DOHH2 (cell line): ENCODE measurements around the gene AFG1L.
"Not testable (repeated sequence)": the region's sequence is repeated elsewhere in the genome, so short reads cannot be mapped to it uniquely, and the experiment has no call there.

Source experiments
- H3F3A ChIP-seq: fragments of 200-600 bp; sonication (generic), shearing (Covaris generic); 2 replicates; pipeline ENCODE4 v1.6.0; 2016; ENCODE audit warnings: antibody characterized with exemption, mild to moderate bottlenecking; ENCODE audit not compliant: control insufficient read depth, insufficient read depth
- H3K27ac ChIP-seq: fragments of 200-600 bp; sonication (generic); 2 replicates; pipeline ENCODE4 v1.5.1; 2014; ENCODE audit warnings: low read depth, mild to moderate bottlenecking, low read length, moderate library complexity
- H3K27me3 ChIP-seq: fragments of 200-600 bp; sonication (generic); 2 replicates; pipeline ENCODE4 v1.6.1; 2014; ENCODE audit warnings: mild to moderate bottlenecking, low read length, mixed read lengths; ENCODE audit not compliant: control insufficient read depth
- H3K36me3 ChIP-seq: fragments of 200-600 bp; sonication (generic); 2 replicates; pipeline ENCODE4 v1.6.1; 2014; ENCODE audit warnings: mild to moderate bottlenecking, low read length, moderate library complexity, mixed read lengths; ENCODE audit not compliant: control insufficient read depth
- H3K4me1 ChIP-seq: fragments of 200-600 bp; sonication (generic); 2 replicates; pipeline ENCODE4 v1.6.1; 2014; ENCODE audit warnings: mild to moderate bottlenecking, low read length, mixed read lengths; ENCODE audit not compliant: control insufficient read depth
- H3K4me2 ChIP-seq: fragments of 200-600 bp; sonication (generic); 2 replicates; pipeline ENCODE4 v1.6.0; 2014; ENCODE audit warnings: mild to moderate bottlenecking, low read length, moderate library complexity
- H3K4me3 ChIP-seq: fragments of 200-600 bp; sonication (generic); 2 replicates; pipeline ENCODE4 v1.5.1; 2014; ENCODE audit warnings: mild to moderate bottlenecking, low read length, mixed read lengths
- H3K79me2 ChIP-seq: fragments of 200-600 bp; sonication (generic); 2 replicates; pipeline ENCODE4 v1.6.1; 2014; ENCODE audit warnings: mild to moderate bottlenecking, low read length, mixed read lengths; ENCODE audit not compliant: control insufficient read depth
- H3K9me2 ChIP-seq: fragments of 200-600 bp; sonication (generic); replicated peaks from 2 replicates; pipeline ENCODE4 v1.6.1; 2014; ENCODE audit warnings: mild to moderate bottlenecking, low read length, mixed read lengths; ENCODE audit not compliant: control insufficient read depth
- H3K9me3 ChIP-seq: fragments of 200-600 bp; sonication (generic); 2 replicates; pipeline ENCODE4 v1.6.1; 2014; ENCODE audit warnings: antibody characterized with exemption, low read length, mixed read lengths; ENCODE audit not compliant: control insufficient read depth, insufficient read depth
- H4K20me1 ChIP-seq: fragments of 200-600 bp; sonication (generic); 2 replicates; pipeline ENCODE4 v1.6.0; 2014; ENCODE audit warnings: low read depth, mild to moderate bottlenecking, antibody characterized with exemption, low read length, moderate library complexity; ENCODE audit not compliant: control insufficient read depth, insufficient read depth
- EZH2phosphoT487 ChIP-seq: fragments of 200-600 bp; sonication (generic); IDR thresholded peaks from 2 replicates; pipeline ENCODE4 v1.6.1; 2017; ENCODE audit warnings: borderline replicate concordance, mild to moderate bottlenecking, antibody characterized with exemption, low read length, moderate library complexity, mixed read lengths
- TF ChIP-seq, protein P1 (sequence below): fragments of 200-600 bp; sonication (generic); IDR thresholded peaks from one replicate; pipeline ENCODE4 v1.5.1; 2014; ENCODE audit warnings: antibody characterized with exemption, mild to moderate bottlenecking, low read depth, low read length; ENCODE audit not compliant: poor library complexity, severe bottlenecking

The AFG1L gene

DNA sequence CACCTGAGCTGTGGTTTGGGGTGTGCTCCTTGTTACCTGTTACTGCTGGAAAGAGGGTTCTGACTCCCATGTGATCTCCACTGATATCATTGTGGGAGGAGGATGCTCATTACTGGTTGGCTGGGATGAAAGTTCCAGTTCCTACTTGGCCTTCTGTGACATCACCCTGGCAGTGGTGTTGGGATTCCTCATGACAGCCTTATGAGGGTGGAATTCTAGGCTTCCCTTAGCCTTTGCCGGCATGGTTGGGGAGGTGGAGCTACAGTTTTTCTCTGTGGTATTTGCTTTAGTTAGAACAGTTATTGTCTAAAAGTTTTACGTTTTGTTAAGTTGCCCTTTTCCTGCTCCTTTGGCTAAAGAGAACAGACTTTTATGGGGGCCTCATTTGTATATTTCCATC lies 112.1 kb downstream of the AFG1L start:
- Histone ChIP-seq H3F3A (no peaks in the 10 kb centered on the region), H3K9me3 (no peaks in the 10 kb centered on the region), H3K4me3 (no peak overlapping the region), H3K27ac (no peak overlapping the region), H3K36me3 (no peaks in the 10 kb centered on the region), H3K4me2 (no peak overlapping the region), H3K27me3 (no peaks in the 10 kb centered on the region), H3K79me2 (no peaks in the 10 kb centered on the region), H4K20me1 (no peaks in the 10 kb centered on the region), H3K9me2 (no peaks in the 10 kb centered on the region), H3K4me1 (peaks cover 4% of the 10 kb centered on the region)
- TF ChIP-seq, protein P1, sequence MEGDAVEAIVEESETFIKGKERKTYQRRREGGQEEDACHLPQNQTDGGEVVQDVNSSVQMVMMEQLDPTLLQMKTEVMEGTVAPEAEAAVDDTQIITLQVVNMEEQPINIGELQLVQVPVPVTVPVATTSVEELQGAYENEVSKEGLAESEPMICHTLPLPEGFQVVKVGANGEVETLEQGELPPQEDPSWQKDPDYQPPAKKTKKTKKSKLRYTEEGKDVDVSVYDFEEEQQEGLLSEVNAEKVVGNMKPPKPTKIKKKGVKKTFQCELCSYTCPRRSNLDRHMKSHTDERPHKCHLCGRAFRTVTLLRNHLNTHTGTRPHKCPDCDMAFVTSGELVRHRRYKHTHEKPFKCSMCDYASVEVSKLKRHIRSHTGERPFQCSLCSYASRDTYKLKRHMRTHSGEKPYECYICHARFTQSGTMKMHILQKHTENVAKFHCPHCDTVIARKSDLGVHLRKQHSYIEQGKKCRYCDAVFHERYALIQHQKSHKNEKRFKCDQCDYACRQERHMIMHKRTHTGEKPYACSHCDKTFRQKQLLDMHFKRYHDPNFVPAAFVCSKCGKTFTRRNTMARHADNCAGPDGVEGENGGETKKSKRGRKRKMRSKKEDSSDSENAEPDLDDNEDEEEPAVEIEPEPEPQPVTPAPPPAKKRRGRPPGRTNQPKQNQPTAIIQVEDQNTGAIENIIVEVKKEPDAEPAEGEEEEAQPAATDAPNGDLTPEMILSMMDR: no peak
- no peak for TF ChIP-seq EZH2phosphoT487

DNA sequence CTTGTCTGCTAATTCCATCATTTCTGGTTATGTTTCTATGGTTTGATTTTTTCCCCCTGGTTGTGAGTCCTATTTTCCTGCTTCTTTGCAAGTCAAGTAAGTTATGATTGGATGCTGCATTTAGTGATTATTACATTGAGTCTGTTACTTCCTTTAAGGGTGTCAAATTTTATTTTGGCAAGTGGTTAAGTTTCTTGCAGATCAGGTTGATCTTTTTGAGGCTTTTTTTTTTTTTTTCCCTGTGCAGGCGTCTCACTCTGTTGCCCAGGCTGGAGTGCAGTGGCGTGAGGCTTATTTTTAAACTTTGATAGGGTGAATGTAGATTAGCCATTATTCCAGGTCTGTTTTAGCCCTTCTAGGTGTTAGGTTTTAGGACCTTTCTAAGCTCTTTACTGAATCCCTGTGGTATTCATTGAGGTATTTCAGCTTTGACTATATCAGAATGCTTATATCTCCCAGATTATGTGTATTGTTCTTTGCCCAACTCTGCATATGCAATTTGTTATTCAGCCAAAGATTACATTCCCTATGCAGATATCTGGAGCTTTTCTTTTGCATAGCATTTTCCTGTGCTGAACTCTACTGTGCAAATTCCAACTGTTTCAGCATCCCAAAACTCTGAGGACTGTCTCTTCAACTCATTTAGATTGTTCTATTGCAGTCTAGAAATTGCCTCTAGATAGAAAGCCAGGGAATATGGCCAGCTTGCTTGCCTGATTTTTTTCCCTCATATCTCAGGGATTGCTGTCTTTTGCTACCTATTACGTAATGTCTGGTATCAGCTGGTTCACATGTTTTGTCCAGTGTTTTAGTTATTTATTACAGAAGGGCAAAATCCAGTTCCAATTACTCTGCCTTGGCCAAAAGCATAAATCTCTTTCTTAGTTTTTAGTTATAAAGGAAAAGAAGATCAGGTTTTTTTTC lies 113.3 kb downstream of the AFG1L start:
- Histone ChIP-seq H3K36me3 (no peaks in the 10 kb centered on the region), H3K9me3 (no peaks in the 10 kb centered on the region), H3K9me2 (no peaks in the 10 kb centered on the region), H4K20me1 (no peaks in the 10 kb centered on the region), H3K27me3 (no peaks in the 10 kb centered on the region), H3K27ac (no peak overlapping the region), H3F3A (no peaks in the 10 kb centered on the region), H3K4me3 (no peak overlapping the region), H3K79me2 (no peaks in the 10 kb centered on the region), H3K4me1 (peaks cover 4% of the 10 kb centered on the region), H3K4me2 (no peak overlapping the region)
- TF ChIP-seq, protein P1: no peak
- no peak for TF ChIP-seq EZH2phosphoT487

DNA sequence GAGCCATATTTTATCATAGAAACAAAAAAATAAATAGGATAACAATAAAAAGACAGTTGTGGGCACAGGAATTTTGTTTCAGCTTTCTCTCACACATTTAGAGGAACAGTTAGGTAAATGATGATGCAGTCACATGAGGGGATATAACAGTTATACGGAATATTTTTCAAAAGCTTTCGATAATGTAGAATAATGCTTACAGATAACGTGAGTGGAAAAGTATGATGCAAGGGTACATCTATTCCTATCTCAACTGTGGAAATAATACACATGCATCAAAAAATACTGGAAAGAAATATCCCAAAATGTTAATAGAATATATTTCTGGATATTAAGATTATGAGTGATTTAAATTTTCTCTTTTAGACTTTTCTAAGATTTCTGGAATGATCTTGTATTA lies 114.0 kb downstream of the AFG1L start:
- no peak for TF ChIP-seq EZH2phosphoT487
- TF ChIP-seq, protein P1: no peak
- no peaks in the 10 kb centered on the region for H3K9me3 ChIP-seq
- no peak overlapping the region for H3K4me2 ChIP-seq

DNA sequence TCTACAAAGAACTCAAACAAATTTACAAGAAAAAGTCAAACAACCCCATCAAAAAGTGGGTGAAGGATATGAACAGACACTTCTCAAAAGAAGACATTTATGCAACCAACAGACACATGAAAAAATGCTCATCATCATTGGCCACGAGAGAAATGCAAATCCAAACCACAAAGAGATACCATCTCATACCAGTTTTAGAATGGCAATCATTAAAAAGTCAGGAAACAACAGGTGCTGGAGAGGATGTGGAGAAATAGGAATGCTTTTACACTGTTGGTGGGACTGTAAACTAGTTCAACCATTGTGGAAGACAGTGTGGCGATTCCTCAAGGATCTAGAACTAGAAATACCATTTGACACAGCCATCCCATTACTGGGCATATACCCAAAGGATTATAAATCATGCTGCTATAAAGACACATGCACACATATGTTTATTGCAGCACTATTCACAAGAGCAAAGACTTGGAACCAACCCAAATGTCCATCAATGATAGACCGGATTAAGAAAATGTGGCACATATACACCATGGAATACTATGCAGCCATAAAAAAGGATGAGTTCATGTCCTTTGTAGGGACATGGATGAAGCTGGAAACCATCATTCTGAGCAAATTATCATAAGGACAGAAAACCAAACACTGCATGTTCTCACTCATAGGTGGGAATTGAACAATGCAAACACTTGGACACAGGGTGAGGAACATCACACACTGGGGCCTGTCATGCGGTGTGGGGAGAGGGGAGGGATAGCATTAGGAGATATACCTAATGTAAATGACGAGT lies 121.4 kb downstream of the AFG1L start:
- not testable (repeated sequence) for H3K36me3 ChIP-seq, H4K20me1 ChIP-seq, H3K79me2 ChIP-seq, H3F3A ChIP-seq, H3K4me2 ChIP-seq, H3K9me3 ChIP-seq, H3K27me3 ChIP-seq, H3K27ac ChIP-seq, H3K9me2 ChIP-seq, H3K4me1 ChIP-seq, H3K4me3 ChIP-seq

More for the DNA sequence above, 114.0 kb downstream of the AFG1L start:
- Histone ChIP-seq H3K27me3 (no peaks in the 10 kb centered on the region), H3K27ac (no peak overlapping the region), H3K36me3 (no peaks in the 10 kb centered on the region), H3K79me2 (no peaks in the 10 kb centered on the region), H3K9me2 (no peaks in the 10 kb centered on the region), H4K20me1 (no peaks in the 10 kb centered on the region), H3K4me1 (no peaks in the 10 kb centered on the region), H3F3A (no peaks in the 10 kb centered on the region), H3K4me3 (no peak overlapping the region)
